ENCODE data around the gene ADAMTS1. TPM values are rescaled to one million over a fixed set of nuclear protein-coding genes. Genes with fewer than 3 reads are reported as not detected.

ADAMTS1 gene
- total RNA-seq, 1 donor from 2014 or later: 32.4 TPM

DNA sequence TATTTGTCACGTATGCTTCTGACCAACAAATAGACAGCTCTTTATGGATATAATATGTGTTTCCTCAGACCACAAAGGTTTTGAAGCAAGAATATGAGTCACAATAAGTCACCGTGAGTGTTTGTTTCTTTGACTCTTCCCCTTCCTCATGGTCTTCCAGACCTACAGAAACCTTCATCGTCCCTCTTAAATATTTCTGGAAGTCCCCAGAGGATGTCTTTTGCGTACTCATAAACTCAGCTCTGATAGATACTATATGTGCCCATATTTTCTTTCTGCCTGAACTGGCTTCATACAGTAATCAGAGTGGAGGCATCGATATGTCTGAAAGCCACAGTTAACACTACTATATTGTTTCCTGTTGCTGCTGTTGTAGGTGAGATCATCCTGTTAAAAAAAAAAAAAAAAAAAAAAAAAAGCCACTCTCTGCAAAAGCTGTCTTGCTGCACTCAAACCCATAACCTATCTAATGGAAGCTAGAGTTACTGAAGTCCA lies 38.4 kb downstream of the ADAMTS1 start:
- H3K36me3 ChIP-seq (ENCODE audit: control insufficient read depth in 3 of 3, insufficient read depth in 3 of 3, low read length in 3 of 3): no peaks in the 10 kb centered on the region
- H3K27me3 ChIP-seq (ENCODE audit: control insufficient read depth in 3 of 3, insufficient read depth in 3 of 3, low read length in 3 of 3): no peaks in the 10 kb centered on the region

GRCh38 chr21:26804895-26805609 lies 40.2 kb downstream of the ADAMTS1 start:
- Histone ChIP-seq H3K9ac (ENCODE audit: low read depth in 1 of 3, low read length in 3 of 3) (no peak overlapping the region), H3K4me1 (ENCODE audit: control insufficient read depth in 3 of 3, insufficient read depth in 3 of 3, low read length in 3 of 3) (peaks cover 2 to 9% (median 4%) of the 10 kb centered on the region in 3 donors), H3K27me3 (ENCODE audit: control insufficient read depth in 3 of 3, insufficient read depth in 3 of 3, low read length in 3 of 3) (no peaks in the 10 kb centered on the region), H3K4me3 (ENCODE audit: low read length in 3 of 3) (no peak overlapping the region), H3K27ac (ENCODE audit: low read depth, low read length) (no peak overlapping the region), H3K36me3 (ENCODE audit: control insufficient read depth in 3 of 3, insufficient read depth in 3 of 3, low read length in 3 of 3) (no peaks in the 10 kb centered on the region), H3K9me3 (ENCODE audit: control insufficient read depth in 3 of 3, low read length in 3 of 3) (no peaks in the 10 kb centered on the region)

More for the DNA sequence above, 38.4 kb downstream of the ADAMTS1 start:
- no peak overlapping the region for H3K27ac ChIP-seq (ENCODE audit: low read depth, low read length)
- no peak overlapping the region for H3K9ac ChIP-seq (ENCODE audit: low read depth in 1 of 3, low read length in 3 of 3)
- H3K4me1 ChIP-seq (ENCODE audit: control insufficient read depth in 3 of 3, insufficient read depth in 3 of 3, low read length in 3 of 3): no peaks in the 10 kb centered on the region
- no peaks in the 10 kb centered on the region for H3K9me3 ChIP-seq (ENCODE audit: control insufficient read depth in 3 of 3, low read length in 3 of 3)
- H3K4me3 ChIP-seq (ENCODE audit: low read length in 3 of 3): no peak overlapping the region

DNA sequence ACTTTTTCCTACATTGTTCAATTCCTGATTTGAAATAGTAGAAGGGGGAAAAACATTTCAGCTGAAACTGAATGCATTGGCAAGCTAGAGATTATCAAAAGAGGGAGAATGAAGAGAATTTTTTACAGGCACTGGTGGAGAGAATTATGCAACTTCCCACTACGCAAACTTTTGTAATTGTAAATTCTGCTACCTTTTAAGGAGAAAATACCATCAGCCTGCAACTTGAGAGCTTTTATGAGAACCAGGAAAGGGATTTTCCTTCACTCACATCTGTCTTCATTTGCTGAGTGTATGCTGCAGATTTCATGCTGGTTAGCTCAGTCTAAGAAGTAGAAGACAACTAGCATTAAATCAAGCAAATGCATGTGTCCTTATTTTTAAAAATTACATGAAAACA lies 43.7 kb downstream of the ADAMTS1 start:
- Histone ChIP-seq H3K4me1 (ENCODE audit: control insufficient read depth in 3 of 3, insufficient read depth in 3 of 3, low read length in 3 of 3) (peaks cover 3 to 14% (median 5%) of the 10 kb centered on the region in 3 donors), H3K4me3 (ENCODE audit: low read length in 3 of 3) (peak overlapping the region in 2 of 3 donors; percentile 6 to 24), H3K9ac (ENCODE audit: low read depth in 1 of 3, low read length in 3 of 3) (peak overlapping the region in 2 of 3 donors; percentile 36 to 70), H3K9me3 (ENCODE audit: control insufficient read depth in 3 of 3, low read length in 3 of 3) (no peaks in the 10 kb centered on the region), H3K27me3 (ENCODE audit: control insufficient read depth in 3 of 3, insufficient read depth in 3 of 3, low read length in 3 of 3) (no peaks in the 10 kb centered on the region), H3K36me3 (ENCODE audit: control insufficient read depth in 3 of 3, insufficient read depth in 3 of 3, low read length in 3 of 3) (no peaks in the 10 kb centered on the region), H3K27ac (ENCODE audit: low read depth, low read length) (peak overlapping the region; percentile 81)

- peak overlapping the region in 2 of 3 donors; percentile 36 to 70 for H3K9ac ChIP-seq (ENCODE audit: low read depth in 1 of 3, low read length in 3 of 3)
- no peaks in the 10 kb centered on the region for H3K27me3 ChIP-seq (ENCODE audit: control insufficient read depth in 3 of 3, insufficient read depth in 3 of 3, low read length in 3 of 3)
- no peaks in the 10 kb centered on the region for H3K9me3 ChIP-seq (ENCODE audit: control insufficient read depth in 3 of 3, low read length in 3 of 3)
- peak overlapping the region; percentile 81 for H3K27ac ChIP-seq (ENCODE audit: low read depth, low read length)
- no peaks in the 10 kb centered on the region for H3K36me3 ChIP-seq (ENCODE audit: control insufficient read depth in 3 of 3, insufficient read depth in 3 of 3, low read length in 3 of 3)
- peaks cover 3 to 14% (median 5%) of the 10 kb centered on the region in 3 donors for H3K4me1 ChIP-seq (ENCODE audit: control insufficient read depth in 3 of 3, insufficient read depth in 3 of 3, low read length in 3 of 3)
- peak overlapping the region; percentile 18 to 50 (median 24) for H3K4me3 ChIP-seq (ENCODE audit: low read length in 3 of 3)
Measured at GRCh38 chr21:26800970-26801431, 44.2 kb downstream of the ADAMTS1 start.

DNA sequence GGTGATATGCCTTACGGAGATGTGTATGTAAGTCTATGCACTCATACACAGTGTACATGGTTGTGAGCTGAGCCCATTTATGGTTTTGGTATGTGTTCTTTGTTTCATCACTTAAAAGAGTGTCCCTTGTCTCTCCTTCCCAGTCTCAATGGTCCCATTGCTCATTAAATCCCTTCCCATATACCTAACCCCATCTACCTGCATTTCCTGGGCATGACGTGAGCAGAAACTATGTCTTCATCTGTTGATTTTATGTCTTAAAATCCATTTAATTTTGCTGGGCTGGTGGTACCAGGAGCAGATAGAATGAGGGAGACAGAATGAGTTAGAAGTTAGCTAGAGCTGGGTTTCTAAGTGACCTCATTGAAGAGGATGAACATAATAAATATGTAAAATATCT lies 44.8 kb downstream of the ADAMTS1 start:
- Histone ChIP-seq H3K27ac (ENCODE audit: low read depth, low read length) (peak overlapping the region; percentile 81), H3K27me3 (ENCODE audit: control insufficient read depth in 3 of 3, insufficient read depth in 3 of 3, low read length in 3 of 3) (no peaks in the 10 kb centered on the region), H3K36me3 (ENCODE audit: control insufficient read depth in 3 of 3, insufficient read depth in 3 of 3, low read length in 3 of 3) (no peaks in the 10 kb centered on the region), H3K4me3 (ENCODE audit: low read length in 3 of 3) (no peak overlapping the region), H3K9ac (ENCODE audit: low read depth in 1 of 3, low read length in 3 of 3) (peak overlapping the region in 1 of 3 donors; percentile 36), H3K4me1 (ENCODE audit: control insufficient read depth in 3 of 3, insufficient read depth in 3 of 3, low read length in 3 of 3) (peaks cover 3 to 14% (median 5%) of the 10 kb centered on the region in 3 donors), H3K9me3 (ENCODE audit: control insufficient read depth in 3 of 3, low read length in 3 of 3) (no peaks in the 10 kb centered on the region)

- peak overlapping the region; percentile 81 for H3K27ac ChIP-seq (ENCODE audit: low read depth, low read length)
Measured at GRCh38 chr21:26800001-26800400, 45.2 kb downstream of the ADAMTS1 start.

GRCh38 chr21:26798856-26799751 lies 46.1 kb downstream of the ADAMTS1 start:
- no peaks in the 10 kb centered on the region for H3K27me3 ChIP-seq (ENCODE audit: control insufficient read depth in 3 of 3, insufficient read depth in 3 of 3, low read length in 3 of 3)
- no peaks in the 10 kb centered on the region for H3K9me3 ChIP-seq (ENCODE audit: control insufficient read depth in 3 of 3, low read length in 3 of 3)
- H3K4me3 ChIP-seq (ENCODE audit: low read length in 3 of 3): no peak overlapping the region
- H3K9ac ChIP-seq (ENCODE audit: low read depth in 1 of 3, low read length in 3 of 3): no peak overlapping the region
- no peaks in the 10 kb centered on the region for H3K36me3 ChIP-seq (ENCODE audit: control insufficient read depth in 3 of 3, insufficient read depth in 3 of 3, low read length in 3 of 3)
- H3K4me1 ChIP-seq (ENCODE audit: control insufficient read depth in 3 of 3, insufficient read depth in 3 of 3, low read length in 3 of 3): peaks cover 3 to 14% (median 5%) of the 10 kb centered on the region in 3 donors
- H3K27ac ChIP-seq (ENCODE audit: low read depth, low read length): no peak overlapping the region

More at GRCh38 chr21:26800001-26800400, 45.2 kb downstream of the ADAMTS1 start:
- no peaks in the 10 kb centered on the region for H3K9me3 ChIP-seq (ENCODE audit: control insufficient read depth in 3 of 3, low read length in 3 of 3)
- no peaks in the 10 kb centered on the region for H3K27me3 ChIP-seq (ENCODE audit: control insufficient read depth in 3 of 3, insufficient read depth in 3 of 3, low read length in 3 of 3)
- peaks cover 3 to 14% (median 5%) of the 10 kb centered on the region in 3 donors for H3K4me1 ChIP-seq (ENCODE audit: control insufficient read depth in 3 of 3, insufficient read depth in 3 of 3, low read length in 3 of 3)
- no peak overlapping the region for H3K9ac ChIP-seq (ENCODE audit: low read depth in 1 of 3, low read length in 3 of 3)
- H3K36me3 ChIP-seq (ENCODE audit: control insufficient read depth in 3 of 3, insufficient read depth in 3 of 3, low read length in 3 of 3): no peaks in the 10 kb centered on the region
- H3K4me3 ChIP-seq (ENCODE audit: low read length in 3 of 3): no peak overlapping the region

GRCh38 chr21:26797878-26798456 lies 47.2 kb downstream of the ADAMTS1 start:
- Histone ChIP-seq H3K9me3 (ENCODE audit: control insufficient read depth in 3 of 3, low read length in 3 of 3) (no peaks in the 10 kb centered on the region), H3K27ac (ENCODE audit: low read depth, low read length) (no peak overlapping the region), H3K36me3 (ENCODE audit: control insufficient read depth in 3 of 3, insufficient read depth in 3 of 3, low read length in 3 of 3) (no peaks in the 10 kb centered on the region), H3K27me3 (ENCODE audit: control insufficient read depth in 3 of 3, insufficient read depth in 3 of 3, low read length in 3 of 3) (no peaks in the 10 kb centered on the region), H3K4me1 (ENCODE audit: control insufficient read depth in 3 of 3, insufficient read depth in 3 of 3, low read length in 3 of 3) (peaks cover 3 to 14% (median 5%) of the 10 kb centered on the region in 3 donors), H3K9ac (ENCODE audit: low read depth in 1 of 3, low read length in 3 of 3) (no peak overlapping the region), H3K4me3 (ENCODE audit: low read length in 3 of 3) (no peak overlapping the region)

GRCh38 chr21:26795866-26796329 lies 49.3 kb downstream of the ADAMTS1 start:
- H3K27me3 ChIP-seq (ENCODE audit: control insufficient read depth in 3 of 3, insufficient read depth in 3 of 3, low read length in 3 of 3): no peaks in the 10 kb centered on the region
- H3K9ac ChIP-seq (ENCODE audit: low read depth in 1 of 3, low read length in 3 of 3): peak overlapping the region in 1 of 3 donors; percentile 30
- H3K27ac ChIP-seq (ENCODE audit: low read depth, low read length): peak overlapping the region; percentile 69
- peaks cover 3 to 13% (median 5%) of the 10 kb centered on the region in 3 donors for H3K4me1 ChIP-seq (ENCODE audit: control insufficient read depth in 3 of 3, insufficient read depth in 3 of 3, low read length in 3 of 3)
- H3K9me3 ChIP-seq (ENCODE audit: control insufficient read depth in 3 of 3, low read length in 3 of 3): no peaks in the 10 kb centered on the region
- peak overlapping the region in 1 of 3 donors; percentile 38 for H3K4me3 ChIP-seq (ENCODE audit: low read length in 3 of 3)
- H3K36me3 ChIP-seq (ENCODE audit: control insufficient read depth in 3 of 3, insufficient read depth in 3 of 3, low read length in 3 of 3): no peaks in the 10 kb centered on the region
